HL-60 (cell line): ENCODE data around the gene MMRN2.

Source experiments
- DNase-seq, 2 experiments: peaks; one replicate each; pipeline ENCODE4 v3.0.0-alpha.2; 2010 to 2020; ENCODE audit warnings: low read depth in 1 of 2, low spot score in 1 of 2
- H3K27ac ChIP-seq: fragments of 250-450 bp; sonication (Bioruptor Pico); replicated peaks from 2 replicates; pipeline ENCODE4 v1.5.1; 2020; ENCODE audit warnings: mild to moderate bottlenecking, moderate library complexity
- H3K27me3 ChIP-seq: fragments of 250-450 bp; sonication (Bioruptor Pico); 2 replicates; pipeline ENCODE4 v1.5.1; 2021; ENCODE audit warnings: mild to moderate bottlenecking, moderate library complexity; ENCODE audit not compliant: insufficient read depth, poor library complexity, severe bottlenecking
- H3K4me3 ChIP-seq: replicated peaks from 2 replicates; pipeline ENCODE4 v1.5.1; 2011; ENCODE audit warnings: mild to moderate bottlenecking, control low read depth, low read length; ENCODE audit not compliant: insufficient read depth
- GABPA ChIP-seq: IDR thresholded peaks from 2 replicates; pipeline ENCODE4 v1.6.1; 2012; ENCODE audit warnings: low read depth
- POLR2AphosphoS5 ChIP-seq: IDR thresholded peaks from 2 replicates; pipeline ENCODE4 v1.6.1; 2012; ENCODE audit warnings: low read depth
- SPI1 ChIP-seq: IDR thresholded peaks from 2 replicates; pipeline ENCODE4 v1.6.1; 2012; ENCODE audit warnings: low read depth, mild to moderate bottlenecking, borderline replicate concordance
- TF ChIP-seq, protein P1 (sequence below): IDR thresholded peaks from 2 replicates; pipeline ENCODE4 v1.6.1; 2012; ENCODE audit warnings: low read depth; ENCODE audit not compliant: insufficient replicate concordance
- TF ChIP-seq, protein P2 (sequence below): IDR thresholded peaks from one replicate; pipeline ENCODE4 v1.5.1; 2011; ENCODE audit warnings: low read length, control low read depth, inconsistent platforms; ENCODE audit not compliant: insufficient read depth

The MMRN2 gene

DNA sequence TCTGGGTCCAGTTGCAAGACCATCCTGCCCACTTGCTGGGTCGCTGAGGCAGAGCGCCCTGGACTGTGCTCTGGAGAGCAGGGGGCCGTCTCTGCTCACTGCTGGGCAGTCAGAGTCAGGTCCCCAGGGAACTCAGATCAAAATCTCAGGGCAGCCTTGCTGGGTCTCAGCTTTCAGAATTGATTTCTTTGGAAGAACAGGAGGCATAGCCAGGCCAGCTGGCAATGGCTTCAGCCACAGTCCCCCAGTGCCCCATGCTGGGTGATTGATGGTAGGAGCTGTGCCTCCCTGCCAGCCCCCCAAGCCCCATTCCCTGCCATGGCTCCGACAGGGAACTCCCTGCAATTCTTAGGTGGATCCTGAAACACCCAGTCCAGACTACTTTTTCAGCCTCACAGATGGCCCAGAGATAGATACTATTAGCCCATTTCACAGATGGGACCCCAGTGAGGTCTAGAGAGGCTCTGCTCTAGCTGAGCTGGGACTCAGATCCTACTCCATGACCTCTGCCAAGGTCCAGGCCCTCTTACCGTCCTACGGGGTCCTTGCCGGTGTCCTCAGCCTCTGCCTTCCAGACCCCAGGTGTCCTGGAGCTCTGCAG, 467 bp downstream of the MMRN2 start:
- no peak overlapping the region for H3K27ac ChIP-seq
- no peak for TF ChIP-seq GABPA
- TF ChIP-seq, protein P1, sequence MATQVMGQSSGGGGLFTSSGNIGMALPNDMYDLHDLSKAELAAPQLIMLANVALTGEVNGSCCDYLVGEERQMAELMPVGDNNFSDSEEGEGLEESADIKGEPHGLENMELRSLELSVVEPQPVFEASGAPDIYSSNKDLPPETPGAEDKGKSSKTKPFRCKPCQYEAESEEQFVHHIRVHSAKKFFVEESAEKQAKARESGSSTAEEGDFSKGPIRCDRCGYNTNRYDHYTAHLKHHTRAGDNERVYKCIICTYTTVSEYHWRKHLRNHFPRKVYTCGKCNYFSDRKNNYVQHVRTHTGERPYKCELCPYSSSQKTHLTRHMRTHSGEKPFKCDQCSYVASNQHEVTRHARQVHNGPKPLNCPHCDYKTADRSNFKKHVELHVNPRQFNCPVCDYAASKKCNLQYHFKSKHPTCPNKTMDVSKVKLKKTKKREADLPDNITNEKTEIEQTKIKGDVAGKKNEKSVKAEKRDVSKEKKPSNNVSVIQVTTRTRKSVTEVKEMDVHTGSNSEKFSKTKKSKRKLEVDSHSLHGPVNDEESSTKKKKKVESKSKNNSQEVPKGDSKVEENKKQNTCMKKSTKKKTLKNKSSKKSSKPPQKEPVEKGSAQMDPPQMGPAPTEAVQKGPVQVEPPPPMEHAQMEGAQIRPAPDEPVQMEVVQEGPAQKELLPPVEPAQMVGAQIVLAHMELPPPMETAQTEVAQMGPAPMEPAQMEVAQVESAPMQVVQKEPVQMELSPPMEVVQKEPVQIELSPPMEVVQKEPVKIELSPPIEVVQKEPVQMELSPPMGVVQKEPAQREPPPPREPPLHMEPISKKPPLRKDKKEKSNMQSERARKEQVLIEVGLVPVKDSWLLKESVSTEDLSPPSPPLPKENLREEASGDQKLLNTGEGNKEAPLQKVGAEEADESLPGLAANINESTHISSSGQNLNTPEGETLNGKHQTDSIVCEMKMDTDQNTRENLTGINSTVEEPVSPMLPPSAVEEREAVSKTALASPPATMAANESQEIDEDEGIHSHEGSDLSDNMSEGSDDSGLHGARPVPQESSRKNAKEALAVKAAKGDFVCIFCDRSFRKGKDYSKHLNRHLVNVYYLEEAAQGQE: no peak
- TF ChIP-seq, protein P2, sequence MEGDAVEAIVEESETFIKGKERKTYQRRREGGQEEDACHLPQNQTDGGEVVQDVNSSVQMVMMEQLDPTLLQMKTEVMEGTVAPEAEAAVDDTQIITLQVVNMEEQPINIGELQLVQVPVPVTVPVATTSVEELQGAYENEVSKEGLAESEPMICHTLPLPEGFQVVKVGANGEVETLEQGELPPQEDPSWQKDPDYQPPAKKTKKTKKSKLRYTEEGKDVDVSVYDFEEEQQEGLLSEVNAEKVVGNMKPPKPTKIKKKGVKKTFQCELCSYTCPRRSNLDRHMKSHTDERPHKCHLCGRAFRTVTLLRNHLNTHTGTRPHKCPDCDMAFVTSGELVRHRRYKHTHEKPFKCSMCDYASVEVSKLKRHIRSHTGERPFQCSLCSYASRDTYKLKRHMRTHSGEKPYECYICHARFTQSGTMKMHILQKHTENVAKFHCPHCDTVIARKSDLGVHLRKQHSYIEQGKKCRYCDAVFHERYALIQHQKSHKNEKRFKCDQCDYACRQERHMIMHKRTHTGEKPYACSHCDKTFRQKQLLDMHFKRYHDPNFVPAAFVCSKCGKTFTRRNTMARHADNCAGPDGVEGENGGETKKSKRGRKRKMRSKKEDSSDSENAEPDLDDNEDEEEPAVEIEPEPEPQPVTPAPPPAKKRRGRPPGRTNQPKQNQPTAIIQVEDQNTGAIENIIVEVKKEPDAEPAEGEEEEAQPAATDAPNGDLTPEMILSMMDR: no peak
- TF ChIP-seq SPI1: no peak
- no peak for TF ChIP-seq POLR2AphosphoS5
- no peaks in the 10 kb centered on the region for H3K27me3 ChIP-seq
- DNase-seq: no peak
- no peak overlapping the region for H3K4me3 ChIP-seq

DNA sequence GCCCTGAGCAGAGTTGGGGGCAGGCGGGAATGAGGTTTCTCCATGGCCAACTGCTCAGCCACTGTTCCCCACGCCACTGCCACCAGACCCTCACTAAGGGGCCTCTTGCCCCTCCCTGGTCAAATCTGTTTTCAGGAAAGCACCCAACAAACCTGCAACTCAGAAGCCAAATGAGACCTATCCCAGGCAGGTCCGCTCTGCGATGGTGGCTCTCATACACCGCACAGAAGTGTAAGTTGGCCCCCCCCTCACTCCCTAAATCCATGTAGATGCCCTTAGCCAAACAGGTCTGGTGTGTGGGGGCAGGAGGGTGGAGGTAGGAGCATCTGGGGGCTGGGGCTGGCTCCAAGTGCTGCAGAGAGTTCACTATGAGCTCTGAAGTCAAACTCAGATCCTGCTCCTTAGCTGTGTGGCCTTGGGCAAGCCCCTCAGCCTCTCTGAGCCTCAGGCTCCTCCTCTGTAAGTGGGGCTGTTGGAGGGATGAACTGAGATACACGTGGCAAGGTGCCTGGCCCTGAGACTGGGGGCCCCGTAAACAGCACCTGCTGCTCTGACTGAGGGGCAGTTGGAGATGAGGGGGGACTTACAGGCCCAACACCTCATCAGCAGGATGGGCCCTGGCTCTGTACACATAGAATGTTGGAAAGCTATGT, 1.1 kb downstream of the MMRN2 start:
- no peak overlapping the region for H3K4me3 ChIP-seq
- H3K27ac ChIP-seq: no peak overlapping the region
- DNase-seq: no peak
- no peaks in the 10 kb centered on the region for H3K27me3 ChIP-seq
- TF ChIP-seq, protein P1: no peak
- no peak for TF ChIP-seq GABPA

DNA sequence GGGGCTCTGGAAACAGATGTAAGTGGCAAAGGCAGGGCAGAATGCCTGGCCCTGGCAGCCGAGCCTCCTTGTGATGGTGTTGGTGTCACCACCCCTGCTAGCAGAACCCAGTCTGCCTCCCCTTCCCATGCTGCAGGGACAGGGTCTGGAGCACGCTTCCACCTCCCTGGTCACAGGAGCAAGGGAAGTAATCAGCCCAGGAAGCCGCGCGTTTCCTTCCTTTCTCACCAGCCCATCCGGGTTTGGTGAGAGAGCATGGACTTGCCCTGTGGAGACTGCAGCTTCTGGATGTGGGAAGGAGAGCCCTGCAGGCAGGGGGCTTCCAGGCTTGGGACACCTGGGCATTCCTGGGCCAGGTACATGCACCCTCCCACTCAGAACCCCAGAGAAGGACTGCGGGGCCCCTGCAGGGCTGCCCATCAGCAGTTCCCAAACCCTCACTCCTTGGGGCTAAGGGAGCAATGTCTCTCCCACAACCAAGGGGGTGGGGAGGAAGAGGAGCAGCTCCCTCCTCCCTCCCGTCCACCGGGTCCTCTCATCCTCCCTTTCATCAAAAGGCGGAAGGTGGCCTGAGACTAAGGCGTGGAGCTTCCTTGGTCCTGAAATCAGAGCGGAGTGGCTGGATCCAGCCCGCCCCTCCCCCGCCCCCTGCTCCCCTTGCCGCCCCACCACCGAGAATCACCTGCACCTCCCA, 1.8 kb downstream of the MMRN2 start:
- DNase-seq: no peak
- no peaks in the 10 kb centered on the region for H3K27me3 ChIP-seq
- no peak for TF ChIP-seq SPI1
- TF ChIP-seq, protein P2: no peak
- TF ChIP-seq, protein P1: no peak
- no peak for TF ChIP-seq GABPA
- no peak for TF ChIP-seq POLR2AphosphoS5
- H3K27ac ChIP-seq: no peak overlapping the region
- H3K4me3 ChIP-seq: no peak overlapping the region
